Omental fat pad (tissue), 4 donors: ENCODE results near the gene ACAT1. TPM values are rescaled to one million over a fixed set of nuclear protein-coding genes. Genes with fewer than 3 reads are reported as not detected.
"Not testable (repeated sequence)": the region's sequence is repeated elsewhere in the genome, so short reads cannot be mapped to it uniquely, and the experiment has no call there.

ENCODE experiments used
- ATAC-seq: fragments of 150-250 bp; one replicate; pipeline ENCODE4 v1.9.1; 2016; ENCODE audit warnings: mild to moderate bottlenecking, moderate library complexity; ENCODE audit not compliant: low FRiP score
- DNase-seq: peaks from one replicate; pipeline ENCODE4 v3.0.0-alpha.2; 2019; ENCODE audit warnings: low spot score
- total RNA-seq, 4 donors: library from RNA; depleted of rRNA; stranded (reverse); fragments of >200 nt; gene quantifications; one replicate each; pipeline ENCODE4 v1.1.0, GENCODE V29; 2016
- TF ChIP-seq, protein P1 (sequence below), 3 donors: fragments of 450-650 bp; IDR thresholded peaks; one replicate each; pipeline ENCODE4 v1.5.1; 2016 to 2017; ENCODE audit warnings: antibody characterized with exemption in 3 of 3, mild to moderate bottlenecking in 3 of 3, moderate library complexity in 2 of 3

Gene ACAT1
- total RNA-seq, 4 donors from 2014 or later, result 118 to 215 (median 168) TPM

DNA sequence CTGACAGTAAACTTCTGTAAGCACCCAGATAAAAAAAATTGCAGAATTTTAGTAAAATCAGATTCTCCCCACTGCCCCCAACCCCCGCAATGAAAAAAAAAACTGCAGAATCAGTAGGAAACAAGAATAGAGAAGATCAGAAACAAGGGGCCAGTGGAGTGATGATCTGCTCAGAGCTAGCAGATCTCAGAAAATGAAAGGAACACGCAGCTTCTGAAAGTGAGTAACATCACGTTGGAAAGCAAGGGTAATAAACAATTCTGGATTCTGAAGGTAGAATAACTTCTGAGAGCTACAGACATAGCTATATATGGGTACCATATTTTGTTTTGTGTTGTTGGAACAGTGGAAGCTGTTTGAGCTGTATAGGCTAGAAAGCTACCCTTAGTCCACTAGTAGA is 23.2 kb downstream of the ACAT1 start:
- TF ChIP-seq, protein P1, sequence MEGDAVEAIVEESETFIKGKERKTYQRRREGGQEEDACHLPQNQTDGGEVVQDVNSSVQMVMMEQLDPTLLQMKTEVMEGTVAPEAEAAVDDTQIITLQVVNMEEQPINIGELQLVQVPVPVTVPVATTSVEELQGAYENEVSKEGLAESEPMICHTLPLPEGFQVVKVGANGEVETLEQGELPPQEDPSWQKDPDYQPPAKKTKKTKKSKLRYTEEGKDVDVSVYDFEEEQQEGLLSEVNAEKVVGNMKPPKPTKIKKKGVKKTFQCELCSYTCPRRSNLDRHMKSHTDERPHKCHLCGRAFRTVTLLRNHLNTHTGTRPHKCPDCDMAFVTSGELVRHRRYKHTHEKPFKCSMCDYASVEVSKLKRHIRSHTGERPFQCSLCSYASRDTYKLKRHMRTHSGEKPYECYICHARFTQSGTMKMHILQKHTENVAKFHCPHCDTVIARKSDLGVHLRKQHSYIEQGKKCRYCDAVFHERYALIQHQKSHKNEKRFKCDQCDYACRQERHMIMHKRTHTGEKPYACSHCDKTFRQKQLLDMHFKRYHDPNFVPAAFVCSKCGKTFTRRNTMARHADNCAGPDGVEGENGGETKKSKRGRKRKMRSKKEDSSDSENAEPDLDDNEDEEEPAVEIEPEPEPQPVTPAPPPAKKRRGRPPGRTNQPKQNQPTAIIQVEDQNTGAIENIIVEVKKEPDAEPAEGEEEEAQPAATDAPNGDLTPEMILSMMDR (IDR thresholded peaks at IDR 0.05), result no peak
- no peak for ATAC-seq
- DNase-seq, result no peak

DNA sequence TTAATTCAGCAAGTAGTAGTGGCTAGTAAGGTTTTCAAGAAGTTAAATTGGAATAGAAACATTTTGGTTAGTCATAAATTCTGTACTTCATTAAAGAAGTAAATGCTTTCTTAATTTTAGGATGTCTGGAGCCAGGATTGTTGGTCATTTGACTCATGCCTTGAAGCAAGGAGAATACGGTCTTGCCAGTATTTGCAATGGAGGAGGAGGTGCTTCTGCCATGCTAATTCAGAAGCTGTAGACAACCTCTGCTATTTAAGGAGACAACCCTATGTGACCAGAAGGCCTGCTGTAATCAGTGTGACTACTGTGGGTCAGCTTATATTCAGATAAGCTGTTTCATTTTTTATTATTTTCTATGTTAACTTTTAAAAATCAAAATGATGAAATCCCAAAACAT is 25.8 kb downstream of the ACAT1 start:
- DNase-seq (no peak), ATAC-seq (no peak)
- TF ChIP-seq, protein P1 (IDR thresholded peaks at IDR 0.05), result no peak

DNA sequence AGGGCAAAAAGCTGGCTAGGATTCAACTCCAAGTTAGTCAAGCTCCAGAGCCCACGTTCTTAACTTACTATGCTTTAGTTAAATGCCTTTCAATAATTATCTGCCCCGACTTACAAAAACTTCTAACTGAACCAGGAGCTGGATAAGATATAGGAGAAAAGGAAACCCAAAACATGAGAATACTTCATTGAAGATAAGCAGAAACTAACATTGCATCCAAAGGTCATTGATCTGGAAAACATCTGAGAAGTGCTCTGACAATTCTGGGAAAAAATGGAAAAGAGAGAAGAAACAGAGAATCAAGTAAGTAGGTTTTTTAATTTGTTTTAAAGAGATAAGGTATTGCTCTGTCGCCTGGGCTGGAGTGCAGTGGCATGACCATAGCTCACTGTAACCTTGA is 27.2 kb downstream of the ACAT1 start:
- TF ChIP-seq, protein P1 (IDR thresholded peaks at IDR 0.05), result no peak
- ATAC-seq (no peak), DNase-seq (no peak)

DNA sequence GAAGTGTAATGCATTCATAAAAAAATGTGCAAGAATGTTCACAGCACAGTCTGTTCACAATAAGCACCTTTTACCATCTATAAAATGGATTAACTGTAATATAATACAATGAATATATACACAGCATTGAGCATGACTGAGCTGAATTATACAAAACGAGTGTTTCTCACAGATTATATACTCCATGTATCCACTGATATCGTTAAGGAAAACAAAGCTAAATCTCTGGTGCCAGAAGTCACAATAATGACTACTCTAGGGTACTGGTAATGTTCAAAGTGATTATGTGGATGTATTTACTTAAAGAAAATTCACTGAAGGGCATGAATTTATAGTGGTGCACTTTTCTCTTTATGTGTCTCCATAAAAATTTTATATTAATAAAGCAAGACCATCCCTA is 33.2 kb downstream of the ACAT1 start:
- TF ChIP-seq, protein P1 (IDR thresholded peaks at IDR 0.05), result no peak
- ATAC-seq, result no peak

DNA sequence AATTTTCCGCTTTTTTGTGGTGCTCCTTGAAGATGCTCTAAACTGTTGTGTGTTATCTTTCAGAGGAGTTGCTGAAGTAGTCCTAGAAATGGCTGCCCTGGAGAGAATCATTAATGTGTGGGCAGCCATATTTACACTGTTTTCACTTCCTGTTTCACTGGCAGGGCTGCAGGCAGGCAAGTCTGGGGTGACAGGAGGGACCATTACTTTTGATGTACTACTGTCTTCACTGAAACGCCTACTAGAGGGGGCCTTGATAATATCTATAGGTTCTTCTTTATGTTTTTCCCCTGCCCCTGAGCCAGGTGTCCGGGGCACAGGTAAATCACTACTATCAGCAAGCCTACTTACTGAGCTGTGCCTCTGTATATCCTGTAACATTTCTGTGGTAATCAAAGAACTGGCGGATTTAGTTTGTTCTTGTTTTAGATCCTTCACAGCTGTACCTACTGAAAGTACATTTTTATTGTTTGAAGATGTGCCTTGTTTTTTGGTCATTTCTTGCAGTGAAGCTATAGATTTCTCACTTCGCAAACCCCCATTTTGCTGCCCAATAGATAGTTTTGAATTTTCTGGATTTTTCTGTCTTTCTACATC is 39.7 kb downstream of the ACAT1 start:
- ATAC-seq (no peak), DNase-seq (no peak)
- TF ChIP-seq, protein P1 (IDR thresholded peaks at IDR 0.05), result no peak

More for the DNA sequence above, 33.2 kb downstream of the ACAT1 start:
- DNase-seq, result no peak

DNA sequence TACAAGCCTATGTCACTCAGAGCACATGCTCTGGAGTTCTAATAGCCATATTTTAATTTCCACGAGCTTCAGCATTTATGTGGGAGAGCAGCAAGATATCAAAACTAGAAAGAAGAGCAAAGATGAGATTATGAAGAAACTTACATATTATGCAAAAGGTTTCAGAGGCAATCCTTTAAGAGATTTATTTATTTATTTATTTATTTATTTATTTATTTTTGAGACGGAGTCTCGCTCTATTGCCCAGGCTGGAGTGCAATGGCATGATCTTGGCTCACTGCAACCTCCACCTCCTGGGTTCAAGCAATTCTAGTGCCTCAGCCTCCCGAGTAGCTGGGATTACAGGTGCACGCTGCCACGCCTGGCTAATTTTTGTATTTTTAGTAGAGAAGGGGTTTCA is 41.5 kb downstream of the ACAT1 start:
- not testable (repeated sequence) for DNase-seq, ATAC-seq

DNA sequence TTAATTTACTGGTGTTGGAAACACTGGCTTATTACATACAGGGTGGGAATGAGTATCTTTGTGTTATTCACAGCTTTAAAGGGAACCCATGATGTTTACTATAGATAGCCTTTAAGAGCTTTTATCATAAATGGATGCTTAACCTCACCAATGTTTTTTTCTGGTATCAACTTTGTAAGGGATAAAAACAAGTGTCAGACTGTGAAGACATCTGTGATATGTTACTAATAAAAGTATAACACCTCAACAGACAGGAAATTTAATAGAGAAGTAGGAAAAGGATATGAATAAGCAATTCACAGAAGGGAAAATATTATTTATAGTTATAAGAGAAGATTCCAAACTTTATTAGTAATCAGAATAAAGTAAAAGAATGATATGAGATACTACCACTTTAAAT is 46.3 kb downstream of the ACAT1 start:
- ATAC-seq, result no peak
- DNase-seq, result no peak
- TF ChIP-seq, protein P1 (IDR thresholded peaks at IDR 0.05), result no peak
